Mucosa of rectum (tissue), 2 donors: ENCODE results near the gene TXNDC2.
A peak's percentile ranks its signal among the peaks of the same experiment; 100 is the strongest.

Experiments used
- H3K27ac ChIP-seq, 2 donors: one replicate each; pipeline ENCODE4 v1.7.0; 2013; ENCODE audit warnings: inconsistent platforms in 2 of 2, low read depth in 2 of 2, low read length in 2 of 2
- H3K27me3 ChIP-seq, 2 donors: one replicate each; pipeline ENCODE4 v1.7.0; 2013; ENCODE audit warnings: low read length in 2 of 2; ENCODE audit not compliant: control insufficient read depth in 2 of 2, insufficient read depth in 2 of 2
- H3K36me3 ChIP-seq, 2 donors: one replicate each; pipeline ENCODE4 v1.7.0; 2013; ENCODE audit warnings: low read length in 2 of 2; ENCODE audit not compliant: control insufficient read depth in 2 of 2, insufficient read depth in 2 of 2
- H3K4me1 ChIP-seq, 2 donors: one replicate each; pipeline ENCODE4 v1.7.0; 2013; ENCODE audit warnings: low read length in 2 of 2, mild to moderate bottlenecking in 1 of 2; ENCODE audit not compliant: control insufficient read depth in 2 of 2, insufficient read depth in 2 of 2
- H3K4me3 ChIP-seq, 2 donors: one replicate each; pipeline ENCODE4 v1.7.0; 2013; ENCODE audit warnings: low read length in 2 of 2
- H3K9ac ChIP-seq, 2 donors: one replicate each; pipeline ENCODE4 v1.7.0; 2013; ENCODE audit warnings: low read length in 2 of 2, low read depth in 1 of 2, mild to moderate bottlenecking in 1 of 2
- H3K9me3 ChIP-seq, 2 donors: one replicate each; pipeline ENCODE4 v1.7.0; 2013; ENCODE audit warnings: low read length in 2 of 2; ENCODE audit not compliant: control insufficient read depth in 2 of 2
- donor health status: healthy.
- donor health status: Normal muscosa, but diverticular disease.

TXNDC2 gene

DNA sequence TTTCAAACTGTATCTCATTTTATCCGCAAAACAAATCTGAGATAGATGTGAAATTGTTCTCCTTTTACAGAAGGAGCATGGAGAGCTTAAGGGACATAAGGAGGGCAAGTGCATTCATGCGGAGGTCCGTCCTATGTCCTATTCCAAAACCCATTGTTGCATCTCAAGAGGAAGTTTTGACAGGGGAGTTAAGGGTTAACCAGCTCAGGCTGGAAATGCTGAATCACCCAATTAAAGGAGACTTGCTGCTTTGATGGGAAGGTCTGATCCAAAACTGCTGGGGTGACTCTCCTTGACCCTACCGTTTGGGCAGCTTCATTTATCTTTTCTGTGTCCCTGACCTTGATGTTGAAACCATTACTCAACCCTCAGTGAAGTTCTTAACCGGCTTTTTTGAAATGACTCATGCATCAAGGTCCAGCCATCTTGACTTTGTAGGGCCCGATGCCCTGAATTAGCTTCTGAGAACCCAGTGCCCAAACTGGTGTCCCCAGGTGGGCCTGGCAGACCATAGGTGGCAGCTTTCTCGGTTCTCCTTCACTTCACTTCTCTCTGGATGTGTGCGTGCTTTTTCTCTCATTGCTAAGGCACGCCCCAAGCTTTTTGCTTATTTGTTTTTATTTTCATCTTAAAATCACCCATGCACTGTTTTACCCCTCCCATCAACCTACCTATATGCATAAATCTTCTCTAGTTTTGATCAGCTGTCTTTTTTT lies 15.9 kb upstream of the TXNDC2 start:
- Histone ChIP-seq H3K9me3 (peaks cover 0 to 4% of the 10 kb centered on the region in 2 donors), H3K36me3 (no peaks in the 10 kb centered on the region), H3K27ac (peak overlapping the region; percentile 69), H3K9ac (peak overlapping the region in 1 of 2 donors; percentile 30), H3K4me1 (peaks cover 12 to 23% of the 10 kb centered on the region in 2 donors), H3K27me3 (no peaks in the 10 kb centered on the region), H3K4me3 (no peak overlapping the region)

DNA sequence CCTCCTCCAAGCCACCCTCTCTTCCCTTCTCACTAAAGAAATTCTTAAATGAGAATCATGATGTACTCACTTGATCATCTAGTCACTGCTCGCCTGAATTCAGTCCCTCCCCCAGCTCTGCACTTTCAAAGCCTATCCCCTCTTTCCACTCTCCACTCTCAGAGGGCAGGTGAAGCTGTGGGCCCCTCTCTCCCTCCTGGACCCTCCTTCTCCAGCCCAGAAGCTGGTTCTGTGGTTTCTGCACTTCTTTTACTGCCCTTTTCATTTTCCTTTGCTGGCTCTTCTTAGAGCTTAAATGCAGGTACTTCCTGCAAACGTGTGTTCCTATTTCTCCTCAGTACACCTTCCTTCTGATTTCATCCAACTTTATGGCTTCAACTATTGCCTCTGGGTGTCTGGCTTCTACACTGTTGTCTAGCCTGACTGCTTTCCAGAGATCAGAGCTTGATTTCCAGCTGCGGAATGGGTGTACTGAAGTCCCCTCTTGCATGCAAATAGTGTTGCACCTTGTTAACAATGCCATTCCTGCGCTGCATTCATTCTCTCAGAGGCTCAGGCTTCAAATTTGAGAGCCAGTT lies 15.3 kb upstream of the TXNDC2 start:
- Histone ChIP-seq H3K4me1 (peaks cover 12 to 23% of the 10 kb centered on the region in 2 donors), H3K27ac (peak overlapping the region; percentile 69), H3K9me3 (peaks cover 0 to 3% of the 10 kb centered on the region in 2 donors), H3K27me3 (no peaks in the 10 kb centered on the region), H3K9ac (peak overlapping the region in 1 of 2 donors; percentile 30), H3K36me3 (no peaks in the 10 kb centered on the region), H3K4me3 (no peak overlapping the region)

DNA sequence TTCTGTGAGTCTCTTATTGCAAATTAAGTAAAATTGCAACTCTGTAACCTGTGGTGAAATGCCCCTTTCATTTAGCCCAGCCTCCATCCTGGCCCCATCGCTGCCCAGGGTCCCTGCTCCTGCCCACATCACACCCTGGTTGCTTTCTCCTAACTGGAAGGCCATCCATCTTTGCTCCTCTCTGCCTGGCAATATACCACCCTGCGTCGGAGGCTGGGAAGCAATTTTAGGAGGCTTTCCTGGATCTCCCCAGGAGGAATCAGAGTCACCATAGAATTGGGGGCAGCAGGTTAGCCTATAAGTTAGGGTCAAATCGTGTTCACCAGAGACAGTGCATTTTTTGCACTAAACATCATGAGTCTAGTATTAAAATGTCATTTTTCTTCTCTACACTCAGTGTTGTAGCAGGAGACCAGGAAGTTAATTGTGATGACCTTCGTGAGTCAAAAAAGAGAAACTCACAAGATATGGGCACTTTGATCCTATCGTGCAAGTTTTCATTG lies 14.5 kb upstream of the TXNDC2 start:
- Histone ChIP-seq H3K4me1 (peaks cover 12 to 23% of the 10 kb centered on the region in 2 donors), H3K9me3 (no peaks in the 10 kb centered on the region), H3K4me3 (no peak overlapping the region), H3K36me3 (no peaks in the 10 kb centered on the region), H3K27ac (no peak overlapping the region), H3K27me3 (no peaks in the 10 kb centered on the region), H3K9ac (no peak overlapping the region)

DNA sequence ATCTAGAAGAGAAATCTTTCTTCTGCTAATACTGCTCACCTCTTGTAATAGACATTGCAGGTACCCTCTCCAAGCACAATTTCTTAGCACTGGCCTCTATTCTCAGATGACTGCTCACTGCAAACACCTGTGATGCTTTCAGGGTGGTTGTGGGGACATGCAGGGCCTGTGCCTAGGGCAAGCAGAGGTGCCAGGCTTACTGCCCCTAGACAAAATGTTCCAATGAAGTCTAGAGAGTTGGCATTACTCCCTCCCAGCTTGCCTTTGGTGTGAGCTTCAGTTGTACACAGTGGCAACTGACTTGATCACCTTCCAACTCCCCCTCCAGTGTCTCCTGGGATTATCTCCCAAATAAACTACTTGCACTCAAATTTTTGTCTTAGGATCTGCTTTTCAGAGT lies 12.9 kb upstream of the TXNDC2 start:
- no peaks in the 10 kb centered on the region for H3K9me3 ChIP-seq
- no peaks in the 10 kb centered on the region for H3K36me3 ChIP-seq
- peaks cover 12 to 23% of the 10 kb centered on the region in 2 donors for H3K4me1 ChIP-seq
- H3K27me3 ChIP-seq = no peaks in the 10 kb centered on the region
- H3K4me3 ChIP-seq = no peak overlapping the region
- H3K9ac ChIP-seq = no peak overlapping the region
- H3K27ac ChIP-seq = no peak overlapping the region

DNA sequence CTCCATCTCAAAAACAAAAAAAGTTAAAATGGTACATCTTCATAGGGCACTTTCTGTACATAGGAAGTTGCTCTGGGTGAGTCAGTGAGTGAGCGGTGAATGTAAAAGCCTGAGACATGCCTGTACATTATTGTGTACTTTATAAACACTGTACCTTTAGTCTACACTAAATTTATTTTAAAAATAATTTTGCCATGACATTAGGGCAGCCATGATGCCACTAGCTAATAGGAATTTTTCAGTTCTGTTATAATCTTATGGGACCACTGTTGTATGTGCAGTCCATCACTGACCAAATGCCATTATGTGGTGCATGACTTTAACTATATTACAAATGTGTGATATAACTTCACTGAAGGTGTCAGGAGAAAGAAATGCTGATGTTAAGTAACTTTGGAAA lies 11.0 kb upstream of the TXNDC2 start:
- H3K4me3 ChIP-seq = no peak overlapping the region
- H3K27me3 ChIP-seq = no peaks in the 10 kb centered on the region
- peaks cover 7 to 11% of the 10 kb centered on the region in 2 donors for H3K4me1 ChIP-seq
- no peaks in the 10 kb centered on the region for H3K36me3 ChIP-seq
- H3K9me3 ChIP-seq = no peaks in the 10 kb centered on the region
- no peak overlapping the region for H3K9ac ChIP-seq
- no peak overlapping the region for H3K27ac ChIP-seq

DNA sequence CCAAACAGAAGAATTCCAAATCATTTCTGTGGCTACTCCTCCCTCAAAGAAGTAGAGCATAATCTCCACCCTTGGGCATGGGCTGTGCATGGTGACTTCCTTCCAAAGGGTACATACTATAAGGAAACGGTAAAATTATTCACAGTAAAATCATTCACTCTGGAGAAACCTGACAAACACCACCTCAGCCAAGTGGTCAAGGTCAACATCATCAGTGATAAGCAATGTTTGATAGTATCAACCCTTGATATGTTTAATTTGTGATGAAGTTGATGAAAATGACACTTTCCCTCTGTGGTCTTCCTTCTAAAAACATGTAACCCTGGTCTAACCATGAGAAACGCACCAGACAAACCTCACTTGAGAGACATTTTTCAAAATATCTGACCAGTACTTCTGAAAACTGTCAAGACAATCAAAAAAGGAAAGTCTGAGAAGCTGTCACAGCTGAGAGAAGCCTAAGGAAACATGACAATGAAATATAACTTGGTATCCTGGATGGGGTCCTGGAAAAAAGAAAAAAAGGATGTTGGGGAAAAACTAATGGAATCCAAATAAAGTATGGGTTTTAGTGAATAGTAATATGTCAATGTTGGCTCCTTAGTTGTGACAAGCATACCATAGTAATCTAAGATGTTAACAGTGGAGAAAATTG lies 9.4 kb upstream of the TXNDC2 start:
- Histone ChIP-seq H3K4me1 (no peaks in the 10 kb centered on the region), H3K4me3 (no peak overlapping the region), H3K9me3 (no peaks in the 10 kb centered on the region), H3K36me3 (no peaks in the 10 kb centered on the region), H3K27me3 (no peaks in the 10 kb centered on the region), H3K27ac (no peak overlapping the region), H3K9ac (no peak overlapping the region)

DNA sequence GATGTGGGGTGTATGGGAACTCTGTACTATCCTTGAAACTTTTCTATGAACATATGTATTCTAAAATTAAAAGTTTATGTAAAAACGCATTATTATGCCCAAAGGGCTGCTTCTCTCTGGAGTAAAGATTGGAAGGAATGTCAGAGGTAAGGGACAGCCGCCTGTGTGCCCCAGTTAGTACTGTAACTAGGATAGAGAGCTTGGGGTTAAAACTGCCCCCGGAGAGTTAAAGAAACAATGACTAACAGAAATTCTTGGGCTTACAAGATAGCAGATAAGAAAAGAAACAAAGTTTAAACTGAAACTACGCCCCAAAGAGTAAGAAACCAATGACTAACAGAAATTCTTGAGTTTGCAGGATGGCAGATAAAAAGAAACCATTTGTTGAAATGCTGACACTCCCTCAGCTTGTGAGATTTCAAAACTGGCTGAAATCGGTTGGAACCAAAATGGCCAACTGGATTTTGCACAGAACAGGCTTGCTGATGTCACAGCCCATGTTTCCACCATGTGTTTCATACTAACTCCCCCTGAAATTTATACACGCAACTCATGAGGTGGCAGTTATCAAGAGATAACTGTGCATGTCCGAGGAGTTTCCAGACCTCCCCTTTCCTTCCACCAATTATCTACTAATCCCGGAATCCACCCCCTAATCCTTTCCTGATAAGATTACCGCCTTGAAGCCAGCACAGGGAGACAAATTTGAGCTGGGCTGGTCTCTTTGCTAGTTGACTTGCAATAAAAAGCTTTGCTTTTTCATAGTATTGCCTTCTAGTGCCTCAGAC lies 8.7 kb upstream of the TXNDC2 start:
- Histone ChIP-seq H3K4me1 (no peaks in the 10 kb centered on the region), H3K27ac (no peak overlapping the region), H3K9me3 (no peaks in the 10 kb centered on the region), H3K36me3 (no peaks in the 10 kb centered on the region), H3K9ac (no peak overlapping the region), H3K27me3 (no peaks in the 10 kb centered on the region), H3K4me3 (peak overlapping the region in 1 of 2 donors; percentile 3)

DNA sequence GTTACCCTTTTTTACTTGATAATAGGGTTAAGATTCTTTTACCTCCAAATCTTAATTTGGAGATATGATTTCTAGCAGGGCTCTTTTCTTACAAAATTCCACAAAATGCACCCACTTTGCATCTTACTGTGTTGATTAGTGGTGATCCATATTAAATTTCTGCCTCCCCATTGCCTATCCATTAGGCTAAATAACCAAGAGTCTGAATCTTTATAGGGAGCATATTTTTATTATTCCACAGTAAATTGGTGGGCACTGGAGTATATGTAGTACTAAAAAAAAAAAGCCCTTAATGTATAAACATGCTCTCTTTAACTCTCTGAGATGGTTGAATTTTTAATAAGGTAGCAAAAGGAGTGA lies 8.1 kb upstream of the TXNDC2 start:
- Histone ChIP-seq H3K4me1 (no peaks in the 10 kb centered on the region), H3K4me3 (no peak overlapping the region), H3K27ac (no peak overlapping the region), H3K9ac (no peak overlapping the region), H3K36me3 (no peaks in the 10 kb centered on the region), H3K9me3 (no peaks in the 10 kb centered on the region), H3K27me3 (no peaks in the 10 kb centered on the region)

DNA sequence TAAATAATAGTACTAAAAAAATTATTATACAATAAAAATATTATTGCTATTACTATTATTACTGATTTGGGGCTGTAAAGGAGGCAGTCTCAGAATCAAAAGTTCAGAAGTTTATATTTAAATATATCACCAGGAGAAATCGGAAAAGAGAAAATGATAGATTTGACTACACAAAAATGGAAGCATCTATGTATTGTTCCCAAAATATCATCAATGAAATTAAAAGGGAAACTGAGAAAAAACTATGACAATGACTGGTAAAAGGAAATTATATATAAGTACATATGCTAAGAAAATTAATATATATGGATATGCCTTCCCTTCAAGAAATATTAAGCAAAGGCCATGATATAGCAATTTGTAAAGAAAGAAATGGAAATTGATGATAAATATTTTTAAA lies 7.7 kb upstream of the TXNDC2 start:
- Histone ChIP-seq H3K4me3 (no peak overlapping the region), H3K27me3 (no peaks in the 10 kb centered on the region), H3K9ac (no peak overlapping the region), H3K36me3 (no peaks in the 10 kb centered on the region), H3K9me3 (no peaks in the 10 kb centered on the region), H3K4me1 (no peaks in the 10 kb centered on the region), H3K27ac (no peak overlapping the region)
